Esophagus squamous epithelium (tissue), 4 donors: ENCODE measurements around the gene SBNO2.

ENCODE experiments used
- POLR2A ChIP-seq, 4 donors: fragments of 450-650 bp; IDR thresholded peaks; one replicate each; pipeline ENCODE4 v1.6.1; 2017; ENCODE audit warnings: antibody characterized with exemption in 4 of 4, mild to moderate bottlenecking in 4 of 4, moderate library complexity in 3 of 4
- TF ChIP-seq, protein P1 (sequence below), 6 experiments: fragments of 450-650 bp in 4 of 6; fragments of 200-600 bp in 2 of 6; sonication (generic) in 2 of 6; IDR thresholded peaks; one replicate each; pipeline ENCODE4 v1.5.1; 2016 to 2019; ENCODE audit warnings: antibody characterized with exemption in 6 of 6, mild to moderate bottlenecking in 4 of 6, moderate library complexity in 4 of 6

DNA sequence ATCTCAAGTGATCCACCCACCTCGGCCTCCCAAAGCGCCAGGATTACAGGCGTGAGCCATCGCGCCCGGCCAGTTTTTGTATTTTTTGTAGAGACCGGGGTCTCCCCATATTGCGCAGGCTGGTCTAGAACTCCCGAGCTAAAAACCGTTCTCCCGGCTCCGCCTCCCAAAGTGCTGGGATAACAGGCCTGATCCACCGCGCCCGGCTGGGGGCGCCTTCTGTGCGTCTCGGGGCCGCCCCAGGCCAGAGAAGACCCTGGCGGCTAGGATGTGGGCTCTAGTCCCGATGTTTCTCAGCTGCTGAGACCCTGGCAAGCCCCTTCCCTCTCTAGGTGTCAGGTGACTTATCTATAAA is 103.5 kb downstream of the SBNO2 start:
- TF ChIP-seq POLR2A (IDR thresholded peaks at IDR 0.05) = no peak
- TF ChIP-seq, protein P1, sequence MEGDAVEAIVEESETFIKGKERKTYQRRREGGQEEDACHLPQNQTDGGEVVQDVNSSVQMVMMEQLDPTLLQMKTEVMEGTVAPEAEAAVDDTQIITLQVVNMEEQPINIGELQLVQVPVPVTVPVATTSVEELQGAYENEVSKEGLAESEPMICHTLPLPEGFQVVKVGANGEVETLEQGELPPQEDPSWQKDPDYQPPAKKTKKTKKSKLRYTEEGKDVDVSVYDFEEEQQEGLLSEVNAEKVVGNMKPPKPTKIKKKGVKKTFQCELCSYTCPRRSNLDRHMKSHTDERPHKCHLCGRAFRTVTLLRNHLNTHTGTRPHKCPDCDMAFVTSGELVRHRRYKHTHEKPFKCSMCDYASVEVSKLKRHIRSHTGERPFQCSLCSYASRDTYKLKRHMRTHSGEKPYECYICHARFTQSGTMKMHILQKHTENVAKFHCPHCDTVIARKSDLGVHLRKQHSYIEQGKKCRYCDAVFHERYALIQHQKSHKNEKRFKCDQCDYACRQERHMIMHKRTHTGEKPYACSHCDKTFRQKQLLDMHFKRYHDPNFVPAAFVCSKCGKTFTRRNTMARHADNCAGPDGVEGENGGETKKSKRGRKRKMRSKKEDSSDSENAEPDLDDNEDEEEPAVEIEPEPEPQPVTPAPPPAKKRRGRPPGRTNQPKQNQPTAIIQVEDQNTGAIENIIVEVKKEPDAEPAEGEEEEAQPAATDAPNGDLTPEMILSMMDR (IDR thresholded peaks at IDR 0.05) = peak in 1 of 6 experiments; percentile 8
